Immature natural killer cell (primary cell): ENCODE results near the gene C6orf62. TPM values are rescaled to one million over a fixed set of nuclear protein-coding genes. Genes with fewer than 3 reads are reported as not detected.
"Not testable (repeated sequence)": the region's sequence is repeated elsewhere in the genome, so short reads cannot be mapped to it uniquely, and the experiment has no call there.

Experiments
- DNase-seq, 3 donors: peaks; one replicate each; pipeline ENCODE4 v3.0.0; 2022; ENCODE audit warnings: mixed read lengths in 1 of 3
- H3K27ac Mint-ChIP-seq, 6 donors: one replicate each; pipeline ENCODE4 v1.8.0; 2020; ENCODE audit warnings: mixed read lengths in 6 of 6, mild to moderate bottlenecking in 5 of 6, inconsistent platforms in 4 of 6, moderate library complexity in 3 of 6
- H3K27me3 Mint-ChIP-seq, 3 donors: one replicate each; pipeline ENCODE4 v1.8.0; 2020 to 2021; ENCODE audit warnings: low read depth in 3 of 3, mild to moderate bottlenecking in 3 of 3, mixed read lengths in 3 of 3, moderate library complexity in 3 of 3, inconsistent platforms in 1 of 3
- H3K36me3 Mint-ChIP-seq, 3 donors: one replicate each; pipeline ENCODE4 v1.8.0; 2020; ENCODE audit warnings: mixed read lengths in 3 of 3, inconsistent platforms in 2 of 3, mild to moderate bottlenecking in 2 of 3
- H3K4me1 Mint-ChIP-seq, 2 donors: one replicate each; pipeline ENCODE4 v1.8.0; 2020; ENCODE audit warnings: inconsistent platforms in 2 of 2, mild to moderate bottlenecking in 2 of 2, mixed read lengths in 2 of 2, moderate library complexity in 1 of 2
- H3K4me3 Mint-ChIP-seq, 5 donors: one replicate each; pipeline ENCODE4 v1.8.0; 2020; ENCODE audit warnings: mild to moderate bottlenecking in 5 of 5, mixed read lengths in 5 of 5, inconsistent platforms in 3 of 5, moderate library complexity in 3 of 5
- H3K9me3 Mint-ChIP-seq, 6 donors: one replicate each; pipeline ENCODE4 v1.8.0; 2020; ENCODE audit warnings: mild to moderate bottlenecking in 6 of 6, mixed read lengths in 6 of 6, inconsistent platforms in 4 of 6, moderate library complexity in 3 of 6
- polyA plus RNA-seq, 3 donors: library from polyadenylated mRNA; unstranded; fragments of 300-500 nt; fragmentation: Illumina TruSeq; gene quantifications; one replicate each; pipeline ENCODE4 v1.2.3, GENCODE V29; 2021

Gene C6orf62
- 100 to 1,000 TPM in 1 of 3 donors, 10 to 100 TPM in 2; 63.0 to 140 (median 96.4) TPM for polyA plus RNA-seq

- Mint-ChIP-seq H3K36me3 (peaks cover 7 to 18% (median 18%) of the 10 kb centered on the region in 3 donors), H3K9me3 (peaks cover 0 to 2% (median 0%) of the 10 kb centered on the region in 6 donors), H3K4me1 (peaks cover 61 to 74% of the 10 kb centered on the region in 2 donors), H3K27ac (peak within 1 kb of the TSS; percentile 95 to 100 (median 98)), H3K4me3 (peak within 1 kb of the TSS; percentile 94 to 100 (median 96)), H3K27me3 (peaks cover 26 to 35% (median 34%) of the 10 kb centered on the region in 3 donors)
- peak; percentile 67 to 70 (median 69) for DNase-seq
These were observed at the start of gene C6orf62 for GRCh38 chr6:24719125-24719971. C6orf62 (minus strand) TSS chr6:24719154; CDS start chr6:24718668, 486 bp downstream.

DNA sequence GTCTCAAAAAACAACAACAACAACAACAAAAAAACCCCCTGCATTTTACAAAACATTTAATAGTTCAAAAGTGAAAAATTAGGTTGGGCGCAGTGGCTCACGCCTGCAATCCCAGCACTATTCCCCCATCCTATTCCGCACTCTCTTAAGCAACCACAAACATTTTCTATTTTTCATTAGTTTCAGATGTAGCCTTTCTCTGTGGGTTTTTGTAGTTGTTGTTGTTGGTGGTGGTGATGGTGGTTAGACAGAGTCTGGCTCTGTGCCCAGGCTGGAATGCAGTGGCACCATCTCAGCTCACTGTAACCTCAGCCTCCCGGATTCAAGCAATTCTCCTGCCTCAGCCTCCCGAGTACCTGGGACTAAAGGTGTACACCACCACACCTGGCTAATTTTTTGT is 49.4 kb upstream of the C6orf62 start:
- peaks cover 0 to 2% (median 0%) of the 10 kb centered on the region in 3 donors for H3K27me3 Mint-ChIP-seq
- DNase-seq = no peak
- H3K9me3 Mint-ChIP-seq = no peaks in the 10 kb centered on the region
- no peak overlapping the region for H3K27ac Mint-ChIP-seq
- no peaks in the 10 kb centered on the region for H3K36me3 Mint-ChIP-seq
- H3K4me3 Mint-ChIP-seq = no peak overlapping the region
- peaks cover 2 to 5% of the 10 kb centered on the region in 2 donors for H3K4me1 Mint-ChIP-seq

DNA sequence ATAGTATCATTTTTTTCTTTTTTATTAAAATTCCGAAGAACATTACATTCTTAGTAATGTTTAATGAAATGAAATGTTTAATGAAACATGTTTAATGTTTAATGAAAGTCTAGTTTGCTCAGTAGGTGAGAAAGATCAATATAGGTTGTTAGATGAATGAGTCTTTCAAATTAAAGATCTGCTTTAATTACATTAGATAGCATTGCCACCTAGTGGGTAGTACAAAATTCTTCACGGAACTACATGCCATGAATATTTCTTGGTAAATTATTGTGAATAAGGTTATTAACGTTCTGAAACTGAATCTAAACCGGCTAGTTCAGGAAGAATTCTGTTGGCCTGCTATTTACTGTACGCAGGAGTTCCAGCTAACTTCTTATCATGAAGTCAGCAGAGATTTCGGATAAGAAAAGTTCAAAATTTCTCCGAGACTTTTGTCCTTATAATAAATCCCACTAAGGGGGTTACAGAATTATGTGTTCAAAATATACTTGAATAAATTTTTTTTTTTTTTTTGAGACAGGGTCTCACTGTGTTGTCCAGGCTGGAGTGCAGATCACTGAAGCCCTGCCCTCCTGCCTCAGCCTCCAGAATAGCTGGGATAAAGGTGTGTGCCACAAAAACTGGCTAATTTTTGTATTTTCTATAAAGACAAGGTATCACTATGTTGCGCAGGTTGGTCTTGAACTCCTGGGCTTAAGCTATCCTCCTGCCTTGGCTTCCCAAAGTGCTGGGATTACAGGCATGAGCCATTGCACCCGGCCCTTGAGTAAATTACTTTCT is 47.9 kb upstream of the C6orf62 start:
- Mint-ChIP-seq H3K4me3 (no peak overlapping the region), H3K27ac (no peak overlapping the region), H3K4me1 (peaks cover 2 to 5% of the 10 kb centered on the region in 2 donors), H3K27me3 (peaks cover 0 to 2% (median 0%) of the 10 kb centered on the region in 3 donors), H3K36me3 (no peaks in the 10 kb centered on the region), H3K9me3 (no peaks in the 10 kb centered on the region)
- peak; percentile 16 to 33 (median 19) for DNase-seq

DNA sequence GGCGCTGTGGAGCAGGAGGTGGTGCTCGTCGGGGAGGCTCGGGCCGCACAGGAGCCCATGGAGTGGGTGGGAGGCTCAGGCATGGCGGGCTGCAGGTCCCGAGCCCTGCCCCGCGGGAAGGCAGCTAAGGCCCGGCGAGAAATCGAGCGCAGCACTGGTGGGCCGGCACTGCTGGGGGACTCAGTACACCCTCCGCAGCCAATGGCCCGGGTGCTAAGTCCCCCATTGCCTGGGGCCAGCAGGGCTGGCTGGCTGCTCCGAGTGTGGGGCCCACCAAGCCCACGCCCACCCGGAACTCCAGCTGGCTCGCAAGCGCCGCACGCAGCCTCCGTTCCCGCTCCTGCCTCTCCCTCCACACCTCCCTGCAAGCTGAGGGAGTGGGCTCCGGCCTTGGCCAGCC is 47.0 kb upstream of the C6orf62 start:
- H3K27me3 Mint-ChIP-seq, H3K9me3 Mint-ChIP-seq, H3K4me3 Mint-ChIP-seq, H3K36me3 Mint-ChIP-seq, DNase-seq, H3K4me1 Mint-ChIP-seq, H3K27ac Mint-ChIP-seq: not testable (repeated sequence)

GRCh38 chr6:24764833-24765828 is 46.2 kb upstream of the C6orf62 start:
- H3K4me1 Mint-ChIP-seq, H3K9me3 Mint-ChIP-seq, H3K27ac Mint-ChIP-seq: not testable (repeated sequence)

DNA sequence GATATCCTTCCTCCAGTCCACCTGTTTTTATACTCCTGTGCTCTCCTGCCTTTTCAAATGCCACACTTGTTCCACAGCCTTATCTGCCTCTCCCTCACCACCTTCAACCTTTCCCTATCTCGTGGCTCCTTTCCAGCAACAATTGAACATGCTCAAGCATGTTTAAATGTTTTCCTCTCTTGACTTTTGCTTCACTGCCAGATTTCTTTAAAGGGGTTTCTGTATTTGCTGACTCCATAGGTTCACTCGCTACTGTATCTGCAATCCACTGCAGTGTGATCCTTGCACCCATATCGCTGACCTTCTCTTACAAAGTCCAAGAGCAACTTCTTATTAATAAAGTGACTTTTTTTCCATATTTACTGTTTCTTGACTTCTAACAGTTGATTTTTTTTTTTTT is 44.6 kb upstream of the C6orf62 start:
- no peak overlapping the region for H3K27ac Mint-ChIP-seq
- DNase-seq = no peak
- H3K4me3 Mint-ChIP-seq = no peak overlapping the region
- H3K27me3 Mint-ChIP-seq = peaks cover 0 to 2% (median 2%) of the 10 kb centered on the region in 3 donors
- no peaks in the 10 kb centered on the region for H3K36me3 Mint-ChIP-seq
- H3K4me1 Mint-ChIP-seq = peaks cover 2 to 5% of the 10 kb centered on the region in 2 donors
- no peaks in the 10 kb centered on the region for H3K9me3 Mint-ChIP-seq

More at GRCh38 chr6:24764833-24765828, 46.2 kb upstream of the C6orf62 start:
- not testable (repeated sequence) for H3K36me3 Mint-ChIP-seq, DNase-seq, H3K27me3 Mint-ChIP-seq
- peak overlapping the region in 1 of 5 donors; percentile 4 for H3K4me3 Mint-ChIP-seq

- H3K4me1 Mint-ChIP-seq = peaks cover 2 to 5% of the 10 kb centered on the region in 2 donors
- peaks cover 0 to 4% (median 2%) of the 10 kb centered on the region in 3 donors for H3K27me3 Mint-ChIP-seq
- H3K27ac Mint-ChIP-seq = peak overlapping the region in 1 of 6 donors; percentile 51
- DNase-seq = no peak
- H3K9me3 Mint-ChIP-seq = no peaks in the 10 kb centered on the region
- no peak overlapping the region for H3K4me3 Mint-ChIP-seq
- H3K36me3 Mint-ChIP-seq = no peaks in the 10 kb centered on the region
These were observed 42.9 kb upstream of the C6orf62 start for GRCh38 chr6:24761851-24762250.

GRCh38 chr6:24761193-24761835 is 42.4 kb upstream of the C6orf62 start:
- H3K36me3 Mint-ChIP-seq = no peaks in the 10 kb centered on the region
- no peaks in the 10 kb centered on the region for H3K9me3 Mint-ChIP-seq
- peaks cover 2 to 5% of the 10 kb centered on the region in 2 donors for H3K4me1 Mint-ChIP-seq
- no peak overlapping the region for H3K4me3 Mint-ChIP-seq
- H3K27me3 Mint-ChIP-seq = peaks cover 0 to 4% (median 2%) of the 10 kb centered on the region in 3 donors
- H3K27ac Mint-ChIP-seq = no peak overlapping the region
- no peak for DNase-seq

- DNase-seq = no peak
- H3K4me1 Mint-ChIP-seq = peaks cover 2 to 3% of the 10 kb centered on the region in 2 donors
- H3K36me3 Mint-ChIP-seq = no peaks in the 10 kb centered on the region
- peaks cover 0 to 4% (median 3%) of the 10 kb centered on the region in 3 donors for H3K27me3 Mint-ChIP-seq
- H3K4me3 Mint-ChIP-seq = no peak overlapping the region
- no peak overlapping the region for H3K27ac Mint-ChIP-seq
- H3K9me3 Mint-ChIP-seq = no peaks in the 10 kb centered on the region
These were observed 41.3 kb upstream of the C6orf62 start for GRCh38 chr6:24760210-24760609.

DNA sequence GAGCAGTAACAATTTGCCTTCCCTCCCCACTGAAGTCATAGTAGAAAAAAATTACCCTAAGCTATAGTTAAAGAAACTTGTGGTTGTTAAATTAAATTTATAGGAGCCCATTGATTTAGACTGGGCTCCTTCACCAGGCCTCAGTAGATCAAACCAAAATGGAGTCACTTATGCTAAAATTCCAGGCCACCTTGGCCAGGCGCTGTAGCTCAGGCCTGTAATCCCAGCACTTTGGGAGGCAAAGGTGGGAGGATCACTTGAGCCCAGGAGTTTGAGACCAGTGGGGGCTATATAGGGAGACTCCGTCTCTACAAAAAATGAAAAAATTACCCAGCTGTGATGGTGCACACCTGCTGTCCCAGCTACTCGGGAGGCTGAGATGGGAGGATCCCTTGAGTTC is 40.8 kb upstream of the C6orf62 start:
- peaks cover 0 to 4% (median 2%) of the 10 kb centered on the region in 3 donors for H3K27me3 Mint-ChIP-seq
- no peak for DNase-seq
- no peaks in the 10 kb centered on the region for H3K4me1 Mint-ChIP-seq
- H3K36me3 Mint-ChIP-seq = no peaks in the 10 kb centered on the region
- no peak overlapping the region for H3K27ac Mint-ChIP-seq
- no peaks in the 10 kb centered on the region for H3K9me3 Mint-ChIP-seq
- no peak overlapping the region for H3K4me3 Mint-ChIP-seq

GRCh38 chr6:24757611-24758010 is 38.7 kb upstream of the C6orf62 start:
- Mint-ChIP-seq H3K4me1 (no peaks in the 10 kb centered on the region), H3K27ac (no peak overlapping the region), H3K4me3 (no peak overlapping the region), H3K9me3 (no peaks in the 10 kb centered on the region), H3K36me3 (no peaks in the 10 kb centered on the region), H3K27me3 (peaks cover 0 to 7% (median 2%) of the 10 kb centered on the region in 3 donors)
- DNase-seq = no peak

DNA sequence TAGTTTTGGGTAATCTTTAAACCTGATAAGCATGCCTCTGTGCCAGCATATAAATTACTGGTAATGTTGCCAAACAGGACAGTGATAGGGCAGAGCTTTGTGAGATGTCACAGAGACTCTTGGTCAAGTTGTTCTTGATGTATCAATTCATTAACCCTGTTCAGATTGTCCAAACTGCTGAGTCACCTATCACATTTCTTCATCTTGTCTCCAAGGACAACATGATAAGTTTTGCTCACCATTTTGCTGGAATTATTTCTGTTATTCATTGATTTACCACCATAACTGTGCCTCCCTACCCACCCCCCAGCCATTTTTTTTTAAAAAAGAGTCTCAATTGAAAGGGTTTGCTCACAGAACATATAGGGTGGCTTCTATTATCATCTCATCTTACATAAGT is 36.3 kb upstream of the C6orf62 start:
- Mint-ChIP-seq H3K36me3 (no peaks in the 10 kb centered on the region), H3K9me3 (no peaks in the 10 kb centered on the region), H3K4me3 (no peak overlapping the region), H3K27ac (no peak overlapping the region), H3K4me1 (no peaks in the 10 kb centered on the region), H3K27me3 (peaks cover 0 to 8% (median 2%) of the 10 kb centered on the region in 3 donors)
- no peak for DNase-seq

GRCh38 chr6:24754378-24754777 is 35.4 kb upstream of the C6orf62 start:
- H3K27me3 Mint-ChIP-seq, H3K4me3 Mint-ChIP-seq, H3K36me3 Mint-ChIP-seq, H3K27ac Mint-ChIP-seq, H3K9me3 Mint-ChIP-seq, DNase-seq, H3K4me1 Mint-ChIP-seq: not testable (repeated sequence)
